Activated CD4-positive, alpha-beta T cell treated with anti-CD3 and anti-CD28 coated beads, Interleukin-2, amount 50 U/mL, for 48 hours (primary cell): Measurements from ENCODE around the gene AHR.

Experiments
- DNase-seq, 2 experiments: peaks; one replicate each; pipeline ENCODE4 v3.0.0-alpha.2; 2020

AHR gene

DNA sequence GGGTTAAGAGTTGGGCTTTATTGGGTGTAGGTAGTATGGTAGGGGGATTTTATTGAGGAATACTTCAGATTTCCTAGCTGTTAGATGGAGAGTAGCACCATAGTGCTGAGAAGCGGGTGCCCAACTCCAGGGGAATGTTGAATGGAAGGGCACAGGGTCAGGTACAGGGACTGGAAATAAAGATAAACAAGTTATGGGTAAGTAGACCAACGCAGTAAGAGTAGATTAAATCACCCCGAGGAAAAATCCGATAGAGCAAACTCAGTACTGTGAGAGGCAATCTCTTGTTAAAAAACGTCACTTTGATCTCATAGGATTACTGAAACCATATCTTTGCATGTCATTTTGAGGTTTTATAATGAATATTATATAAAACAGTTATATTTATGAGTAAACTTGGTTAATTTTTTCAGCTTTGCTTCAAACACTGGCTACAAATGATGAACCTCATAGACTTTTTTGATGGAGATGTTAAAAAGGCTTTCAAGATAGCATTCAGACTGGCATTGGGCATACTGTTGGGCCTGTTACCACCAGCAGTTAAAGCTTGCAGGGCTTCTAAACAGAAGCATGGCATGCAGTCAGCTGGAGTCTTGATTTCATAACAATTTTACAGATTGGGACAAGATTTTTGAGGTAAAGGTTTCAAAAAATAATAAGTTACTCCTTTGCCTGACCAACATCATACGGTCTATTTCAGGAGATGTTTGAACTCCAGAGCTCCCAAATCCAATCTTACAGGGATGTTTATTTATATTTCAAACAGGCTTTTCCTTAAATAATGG, 7.1 kb downstream of the AHR start:
- DNase-seq = no peak

DNA sequence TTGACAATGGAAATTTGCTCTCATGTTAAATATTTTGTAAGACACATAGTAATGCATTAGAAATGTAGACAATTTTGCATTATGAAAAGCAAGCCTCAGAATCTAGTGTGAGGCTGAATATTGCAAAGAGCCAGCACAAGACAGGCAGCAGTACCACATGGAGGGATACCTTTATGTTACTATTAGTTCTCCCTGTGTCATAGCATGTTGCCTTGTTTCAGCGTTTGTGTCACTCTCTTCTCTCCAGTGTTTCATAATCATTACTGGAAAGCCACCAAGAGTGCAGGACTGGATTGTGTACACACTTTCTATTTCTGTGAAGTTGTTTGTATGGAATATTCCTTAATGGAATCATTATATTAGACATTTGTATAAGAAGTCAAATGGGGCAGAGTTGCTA, 8.5 kb downstream of the AHR start:
- DNase-seq = no peak

- DNase-seq = no peak
Measured at GRCh38 chr7:17307558-17307957, 9.1 kb downstream of the AHR start.

GRCh38 chr7:17307969-17308648, 9.7 kb downstream of the AHR start:
- DNase-seq = no peak

DNA sequence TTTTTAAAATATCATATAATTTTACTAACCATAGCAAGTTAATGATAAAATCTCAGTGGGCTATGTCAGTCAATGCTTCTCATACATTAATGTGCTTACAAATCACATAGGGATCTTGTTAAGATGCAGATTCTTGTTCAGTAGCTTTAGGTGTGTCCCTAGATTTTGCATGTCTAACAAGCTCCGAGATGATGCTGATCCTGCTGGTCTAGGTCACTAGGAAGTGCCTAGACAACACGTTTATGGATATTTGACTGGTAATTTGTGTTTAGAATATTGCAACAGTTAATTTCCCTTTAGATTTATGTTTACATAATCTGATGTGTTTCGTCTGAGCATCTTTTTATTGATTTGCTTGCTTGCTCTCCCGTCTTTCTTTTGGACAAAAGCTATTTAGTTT, 12.7 kb downstream of the AHR start:
- no peak for DNase-seq

GRCh38 chr7:17311952-17312351, 13.5 kb downstream of the AHR start:
- DNase-seq = no peak

DNA sequence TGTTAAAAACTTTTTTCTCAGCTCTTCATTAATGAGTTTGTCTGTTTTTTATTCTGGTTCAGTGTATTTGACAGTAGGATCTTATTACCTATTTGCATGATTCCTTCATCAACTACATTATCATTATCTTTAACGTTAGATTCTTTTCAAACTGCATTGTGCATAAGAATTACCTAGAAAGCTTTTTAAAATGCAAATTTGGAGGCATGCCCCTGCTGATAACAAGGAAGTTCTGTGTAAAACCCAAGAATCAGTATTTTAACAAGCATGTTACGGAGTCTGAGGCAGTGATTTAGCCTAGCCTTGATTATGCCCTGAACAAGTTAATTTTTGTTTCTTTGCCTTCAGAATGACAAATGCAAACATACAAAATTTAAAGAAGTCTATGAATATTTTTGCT, 14.2 kb downstream of the AHR start:
- DNase-seq = no peak

DNA sequence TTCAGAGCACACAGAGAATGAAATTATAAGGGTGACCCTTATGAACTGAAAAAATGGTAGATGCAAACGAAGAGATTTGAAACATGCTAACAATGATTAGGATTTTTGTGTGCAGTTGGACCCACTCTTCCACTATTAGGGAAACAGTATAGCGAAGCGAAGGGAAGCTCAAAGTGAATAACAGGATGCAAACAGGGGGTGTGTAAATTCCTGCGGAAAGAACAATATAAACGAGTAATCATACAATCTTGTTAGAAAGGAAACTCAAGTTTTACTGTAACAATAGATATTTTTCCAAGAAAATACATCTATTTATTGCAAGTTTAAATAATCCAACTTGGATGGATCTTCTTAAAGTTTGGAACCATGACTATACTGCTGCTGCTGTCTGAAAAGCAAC, 14.7 kb downstream of the AHR start:
- DNase-seq = no peak

GRCh38 chr7:17315974-17316373, 17.5 kb downstream of the AHR start:
- no peak for DNase-seq

DNA sequence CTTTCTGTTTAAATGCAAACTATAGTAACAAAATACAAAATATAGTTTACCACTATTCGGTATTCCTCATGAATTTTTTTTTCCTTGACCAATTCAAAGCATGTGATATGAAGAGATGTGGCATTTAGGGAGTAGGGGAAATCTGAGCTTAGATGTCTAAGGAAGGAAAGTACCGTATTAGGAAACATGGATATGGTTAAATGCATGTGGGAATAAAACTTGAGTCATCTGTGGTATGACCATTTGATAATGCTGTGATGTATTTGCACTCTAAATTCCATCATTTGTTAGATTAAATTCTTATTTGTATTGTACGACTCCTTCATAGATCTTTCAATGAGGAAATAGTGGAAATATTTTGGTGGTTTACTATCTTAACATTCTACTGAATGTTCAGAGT, 19.7 kb downstream of the AHR start:
- no peak for DNase-seq

- DNase-seq = no peak
Measured at GRCh38 chr7:17319164-17320101, 21.0 kb downstream of the AHR start.

GRCh38 chr7:17320102-17320497, 21.6 kb downstream of the AHR start:
- DNase-seq = no peak

DNA sequence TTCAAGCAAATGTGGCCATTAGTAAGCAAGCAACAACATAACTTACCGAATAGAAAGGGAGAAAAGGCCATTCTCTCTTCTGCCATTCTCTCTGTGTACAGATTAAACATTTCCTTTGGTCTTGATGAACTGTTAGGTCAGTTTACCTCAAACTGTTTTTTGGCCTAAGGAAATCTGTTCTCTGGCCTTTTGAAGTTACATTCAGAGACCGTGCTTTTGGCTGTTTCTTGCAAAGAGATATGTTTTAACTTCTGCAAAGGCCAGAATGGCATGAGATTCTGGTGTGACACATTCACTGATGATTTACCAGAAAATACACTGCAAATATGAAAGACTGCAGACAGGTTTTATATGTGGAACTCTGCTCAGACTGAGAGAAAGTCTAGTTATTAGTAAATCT, 22.2 kb downstream of the AHR start:
- DNase-seq = no peak

- no peak for DNase-seq
Measured at GRCh38 chr7:17325364-17325763, 26.9 kb downstream of the AHR start.

DNA sequence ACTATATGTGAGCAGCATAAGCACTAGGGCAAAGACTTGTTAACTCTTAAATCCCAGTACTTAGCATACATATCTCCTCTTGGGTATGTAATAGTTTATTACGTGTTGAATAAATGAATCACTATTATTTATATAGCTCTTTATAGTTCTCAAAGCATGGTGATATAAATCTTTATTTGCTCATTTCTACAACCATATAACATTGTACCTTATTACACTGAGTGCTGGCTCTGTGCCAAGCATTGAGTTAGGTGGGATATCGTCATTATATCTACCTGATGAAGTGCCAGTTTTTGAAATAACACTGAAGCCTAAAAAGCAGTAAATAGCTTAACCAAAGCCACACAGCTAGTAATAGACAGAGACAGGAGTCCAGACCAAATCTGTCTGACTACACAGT, 27.9 kb downstream of the AHR start:
- DNase-seq = no peak

- no peak for DNase-seq
Measured at GRCh38 chr7:17328641-17329040, 30.2 kb downstream of the AHR start.

GRCh38 chr7:17329440-17329839, 31.0 kb downstream of the AHR start:
- no peak for DNase-seq

GRCh38 chr7:17331891-17332501, 33.5 kb downstream of the AHR start:
- no peak for DNase-seq

- no peak for DNase-seq
Measured at GRCh38 chr7:17333221-17333620, 34.8 kb downstream of the AHR start.

DNA sequence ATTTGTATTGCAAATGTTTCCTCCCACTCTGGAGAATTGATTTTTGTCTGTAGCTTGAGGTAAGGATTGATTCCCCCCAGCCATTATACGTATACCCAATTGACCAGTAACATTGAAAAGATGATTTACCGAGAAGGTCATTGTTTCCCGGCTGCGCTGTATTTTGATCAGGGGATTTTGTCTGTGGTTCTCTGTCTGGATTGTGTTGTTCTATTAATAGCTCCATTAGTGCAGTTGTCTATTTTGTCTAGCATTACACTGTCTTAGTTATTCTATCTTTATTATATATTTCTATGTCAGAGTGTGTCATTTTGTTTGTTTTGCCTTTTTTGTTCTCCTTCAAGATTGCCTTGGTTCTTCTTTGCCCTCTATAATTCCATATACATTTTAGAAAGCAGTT, 37.7 kb downstream of the AHR start:
- DNase-seq = no peak

DNA sequence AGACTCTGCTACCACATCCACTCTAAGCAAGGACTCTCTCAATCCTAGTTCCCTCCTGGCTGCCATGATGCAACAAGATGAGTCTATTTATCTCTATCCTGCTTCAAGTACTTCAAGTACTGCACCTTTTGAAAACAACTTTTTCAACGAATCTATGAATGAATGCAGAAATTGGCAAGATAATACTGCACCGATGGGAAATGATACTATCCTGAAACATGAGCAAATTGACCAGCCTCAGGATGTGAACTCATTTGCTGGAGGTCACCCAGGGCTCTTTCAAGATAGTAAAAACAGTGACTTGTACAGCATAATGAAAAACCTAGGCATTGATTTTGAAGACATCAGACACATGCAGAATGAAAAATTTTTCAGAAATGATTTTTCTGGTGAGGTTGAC, 40.7 kb downstream of the AHR start:
- DNase-seq = no peak

GRCh38 chr7:17339952-17340351, 41.5 kb downstream of the AHR start:
- no peak for DNase-seq

GRCh38 chr7:17340655-17341054, 42.2 kb downstream of the AHR start:
- no peak for DNase-seq
